Dendritic cell treated with granulocyte-macrophage colony-stimulating factor and Interleukin-4, amounts not matched to agents 40 ng/mL and 50 ng/mL, for 4 days (primary cell): Measurements from ENCODE around the gene VWA5A.

Experiments used
- H3K27ac Mint-ChIP-seq: one replicate; pipeline ENCODE4 v1.8.0; 2022; ENCODE audit warnings: mild to moderate bottlenecking, mixed read lengths
- H3K27me3 Mint-ChIP-seq: one replicate; pipeline ENCODE4 v1.8.0; 2022; ENCODE audit warnings: mild to moderate bottlenecking, mixed read lengths
- H3K36me3 Mint-ChIP-seq: one replicate; pipeline ENCODE4 v1.8.0; 2022; ENCODE audit warnings: low read depth, mixed read lengths
- H3K4me1 Mint-ChIP-seq: one replicate; pipeline ENCODE4 v1.8.0; 2022; ENCODE audit warnings: low read depth, mixed read lengths
- H3K4me3 Mint-ChIP-seq: one replicate; pipeline ENCODE4 v1.8.0; 2022; ENCODE audit warnings: mild to moderate bottlenecking, moderate library complexity, mixed read lengths
- H3K9me3 Mint-ChIP-seq: one replicate; pipeline ENCODE4 v1.8.0; 2022; ENCODE audit warnings: mixed read lengths
- intact Hi-C: fragments of 100-400 bp; cut with micrococcal nuclease; formaldehyde crosslinking; loops from one replicate; pipeline ENCODE4 v1.15.0; 2022

Gene VWA5A

GRCh38 chr11:124079631-124080326 lies 35.5 kb upstream of the VWA5A start:
- Mint-ChIP-seq H3K4me3 (no peak overlapping the region), H3K27ac (no peak overlapping the region), H3K36me3 (no peaks in the 10 kb centered on the region), H3K9me3 (no peaks in the 10 kb centered on the region), H3K4me1 (peaks cover 19% of the 10 kb centered on the region), H3K27me3 (peaks cover 12% of the 10 kb centered on the region)
- intact Hi-C loops, result no loop called here

DNA sequence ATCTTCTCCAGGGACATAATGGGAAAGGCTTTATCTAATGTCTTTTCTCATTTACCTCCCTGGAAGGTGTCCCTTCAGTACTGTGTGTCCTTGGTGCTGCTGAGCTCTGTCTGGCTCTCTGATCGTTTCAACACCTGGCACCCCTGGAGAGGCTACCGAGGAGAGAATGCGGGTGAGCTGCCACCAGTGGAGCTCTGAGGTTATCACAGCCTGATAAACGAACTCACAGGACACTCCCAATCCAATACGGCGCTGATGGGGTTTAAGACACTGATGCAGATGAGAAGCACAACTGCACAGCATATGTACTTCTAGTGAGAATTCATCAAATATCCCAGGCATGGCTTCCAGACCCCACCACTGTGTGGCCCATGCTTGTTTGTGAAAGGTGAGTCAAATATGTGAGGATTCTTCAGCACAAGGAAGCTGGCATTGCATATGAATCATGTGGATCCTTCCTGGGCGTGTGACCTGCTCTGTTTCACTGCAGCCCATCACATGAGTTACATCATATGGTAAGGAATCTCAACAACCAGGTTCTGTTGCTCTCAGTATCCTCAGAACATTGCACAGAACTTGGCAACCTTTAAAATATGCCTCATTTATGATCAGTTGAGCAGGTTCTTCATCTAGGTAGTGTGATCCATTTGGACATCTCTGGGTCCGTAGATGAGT lies 34.8 kb upstream of the VWA5A start:
- Mint-ChIP-seq H3K27ac (no peak overlapping the region), H3K4me1 (peaks cover 14% of the 10 kb centered on the region), H3K9me3 (no peaks in the 10 kb centered on the region), H3K36me3 (no peaks in the 10 kb centered on the region), H3K27me3 (peaks cover 13% of the 10 kb centered on the region), H3K4me3 (no peak overlapping the region)
- intact Hi-C loops, result no loop called here

DNA sequence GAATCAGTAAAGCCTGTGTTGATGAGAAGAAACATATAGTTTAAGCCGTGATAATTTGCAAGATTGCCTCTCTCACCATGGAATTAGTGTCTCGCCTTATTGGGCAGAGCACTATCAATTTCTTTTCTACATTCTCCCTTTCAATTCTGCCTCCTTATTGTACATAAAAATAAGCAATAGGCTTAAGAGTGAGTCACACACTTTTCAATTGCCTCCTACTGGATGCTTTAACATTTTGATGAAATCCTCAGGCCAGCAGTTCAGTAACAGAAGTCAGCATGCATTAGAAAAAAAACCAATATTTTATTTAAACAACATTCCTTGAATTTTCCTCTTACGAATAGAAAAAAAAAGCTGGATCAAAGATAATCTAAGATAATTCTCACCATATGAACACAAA lies 33.8 kb upstream of the VWA5A start:
- no peak overlapping the region for H3K4me3 Mint-ChIP-seq
- peaks cover 7% of the 10 kb centered on the region for H3K27me3 Mint-ChIP-seq
- no peak overlapping the region for H3K27ac Mint-ChIP-seq
- peaks cover 3% of the 10 kb centered on the region for H3K4me1 Mint-ChIP-seq
- intact Hi-C loops, result no loop called here
- H3K9me3 Mint-ChIP-seq, result no peaks in the 10 kb centered on the region
- no peaks in the 10 kb centered on the region for H3K36me3 Mint-ChIP-seq

DNA sequence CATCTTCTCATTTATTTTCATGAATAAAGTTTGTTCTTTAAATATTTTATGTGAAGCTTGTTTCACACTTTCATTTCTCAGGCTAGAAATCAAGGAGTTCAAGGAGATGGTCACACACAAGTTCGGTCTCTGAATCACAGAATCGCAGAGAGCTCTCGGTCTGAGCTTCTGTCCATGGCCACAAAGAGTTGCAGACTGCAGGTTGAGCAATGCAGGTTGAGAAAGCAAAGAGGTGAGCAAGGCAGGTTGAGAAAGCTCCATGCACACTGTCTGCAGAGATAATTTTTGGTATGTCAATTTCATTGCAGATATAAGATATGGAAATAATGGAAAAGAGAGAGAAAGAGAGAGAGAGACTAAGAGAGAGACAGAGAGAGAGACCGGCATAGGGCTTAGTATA lies 32.9 kb upstream of the VWA5A start:
- no peak overlapping the region for H3K4me3 Mint-ChIP-seq
- H3K9me3 Mint-ChIP-seq, result no peaks in the 10 kb centered on the region
- no peaks in the 10 kb centered on the region for H3K36me3 Mint-ChIP-seq
- intact Hi-C loops, result no loop called here
- H3K4me1 Mint-ChIP-seq, result no peaks in the 10 kb centered on the region
- H3K27ac Mint-ChIP-seq, result no peak overlapping the region
- H3K27me3 Mint-ChIP-seq, result peaks cover 6% of the 10 kb centered on the region

DNA sequence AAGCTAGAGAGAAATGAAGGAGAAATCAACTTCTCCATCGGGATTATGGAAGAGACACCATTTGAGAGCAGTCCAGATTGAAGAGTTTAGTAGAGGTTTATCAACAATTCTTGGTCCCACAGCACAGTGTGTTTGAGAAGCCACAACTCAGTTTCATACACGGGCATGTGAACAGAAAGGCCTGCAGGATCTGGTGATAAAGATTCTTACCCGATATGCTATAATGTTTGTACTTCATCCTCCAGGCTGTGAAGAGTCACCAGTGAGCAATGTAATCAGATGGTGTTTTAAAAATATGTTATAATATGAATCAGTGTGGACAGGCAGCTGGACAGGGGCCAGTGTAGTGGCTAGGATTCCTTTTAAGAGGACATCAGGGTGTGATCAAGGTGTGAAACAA lies 29.7 kb upstream of the VWA5A start:
- H3K9me3 Mint-ChIP-seq, result no peaks in the 10 kb centered on the region
- intact Hi-C loops, result no loop called here
- no peaks in the 10 kb centered on the region for H3K36me3 Mint-ChIP-seq
- H3K27ac Mint-ChIP-seq, result no peak overlapping the region
- peaks cover 7% of the 10 kb centered on the region for H3K27me3 Mint-ChIP-seq
- H3K4me1 Mint-ChIP-seq, result no peaks in the 10 kb centered on the region
- no peak overlapping the region for H3K4me3 Mint-ChIP-seq

GRCh38 chr11:124085997-124086846 lies 29.0 kb upstream of the VWA5A start:
- H3K4me3 Mint-ChIP-seq, result no peak overlapping the region
- H3K27me3 Mint-ChIP-seq, result peaks cover 7% of the 10 kb centered on the region
- intact Hi-C loops, result no loop called here
- H3K9me3 Mint-ChIP-seq, result no peaks in the 10 kb centered on the region
- no peaks in the 10 kb centered on the region for H3K36me3 Mint-ChIP-seq
- no peak overlapping the region for H3K27ac Mint-ChIP-seq
- H3K4me1 Mint-ChIP-seq, result no peaks in the 10 kb centered on the region

DNA sequence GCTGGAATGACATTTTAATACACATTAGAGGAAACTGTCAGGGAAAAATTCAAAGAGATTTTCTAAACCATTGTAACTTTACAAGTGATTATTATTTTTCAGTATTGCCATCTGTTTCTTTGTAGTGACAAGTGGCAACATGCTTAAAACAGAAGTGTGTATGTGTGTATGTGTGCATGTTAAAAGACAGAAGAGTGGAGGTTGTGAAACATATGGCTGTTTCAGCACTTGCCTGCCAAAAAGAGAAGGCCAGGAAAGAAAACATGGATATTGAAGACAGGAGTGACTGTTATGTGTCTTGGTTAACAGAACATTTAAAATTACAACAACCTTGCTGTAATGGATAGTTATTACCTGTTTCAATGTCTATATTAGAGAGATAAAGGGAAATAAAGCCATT lies 24.3 kb upstream of the VWA5A start:
- H3K27ac Mint-ChIP-seq, result no peak overlapping the region
- H3K36me3 Mint-ChIP-seq, result no peaks in the 10 kb centered on the region
- peaks cover 8% of the 10 kb centered on the region for H3K27me3 Mint-ChIP-seq
- no peaks in the 10 kb centered on the region for H3K9me3 Mint-ChIP-seq
- no peaks in the 10 kb centered on the region for H3K4me1 Mint-ChIP-seq
- H3K4me3 Mint-ChIP-seq, result no peak overlapping the region
- intact Hi-C loops, result no loop called here

DNA sequence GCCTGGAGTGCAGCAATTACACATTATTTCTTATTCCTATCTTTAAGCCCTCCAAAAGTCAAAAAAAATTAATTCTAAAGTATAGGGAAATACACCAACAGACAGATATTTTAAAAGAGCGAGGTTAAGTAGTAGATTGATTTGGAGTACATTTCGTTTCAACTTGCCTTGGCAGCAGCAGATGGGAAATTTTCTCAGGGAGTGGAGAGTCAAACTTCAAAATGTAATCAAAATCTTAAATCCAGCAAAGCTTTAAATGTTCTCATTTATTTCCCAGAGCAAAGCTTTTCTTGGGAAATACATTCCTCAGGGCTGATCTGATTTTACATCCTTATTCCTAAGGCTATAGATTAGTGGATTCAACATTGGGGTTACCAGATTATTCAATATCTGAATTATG lies 21.9 kb upstream of the VWA5A start:
- H3K4me1 Mint-ChIP-seq, result no peaks in the 10 kb centered on the region
- no peaks in the 10 kb centered on the region for H3K36me3 Mint-ChIP-seq
- H3K4me3 Mint-ChIP-seq, result no peak overlapping the region
- H3K27me3 Mint-ChIP-seq, result peaks cover 6% of the 10 kb centered on the region
- H3K27ac Mint-ChIP-seq, result no peak overlapping the region
- H3K9me3 Mint-ChIP-seq, result no peaks in the 10 kb centered on the region
- intact Hi-C loops, result no loop called here

DNA sequence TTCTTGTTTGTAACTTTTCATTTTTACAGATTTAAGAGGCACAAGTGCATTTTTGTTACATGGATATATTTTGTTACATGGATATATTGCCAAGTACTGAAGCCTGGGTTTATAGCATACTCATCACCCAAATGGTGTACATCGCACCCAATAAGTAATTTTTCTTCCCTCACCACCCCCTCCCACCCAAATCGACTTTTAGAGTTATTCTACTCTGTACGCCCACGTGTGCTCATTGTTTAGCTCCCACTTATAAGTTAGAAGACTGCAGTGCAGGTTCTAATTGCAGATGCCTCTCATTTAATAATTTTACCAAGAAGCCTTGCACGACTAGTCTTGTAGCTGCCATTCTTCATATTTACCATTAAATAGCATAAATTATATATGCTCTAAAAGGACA lies 20.5 kb upstream of the VWA5A start:
- Mint-ChIP-seq H3K36me3 (no peaks in the 10 kb centered on the region), H3K27ac (no peak overlapping the region), H3K9me3 (no peaks in the 10 kb centered on the region), H3K4me3 (no peak overlapping the region), H3K4me1 (no peaks in the 10 kb centered on the region), H3K27me3 (peaks cover 6% of the 10 kb centered on the region)
- intact Hi-C loops, result no loop called here

DNA sequence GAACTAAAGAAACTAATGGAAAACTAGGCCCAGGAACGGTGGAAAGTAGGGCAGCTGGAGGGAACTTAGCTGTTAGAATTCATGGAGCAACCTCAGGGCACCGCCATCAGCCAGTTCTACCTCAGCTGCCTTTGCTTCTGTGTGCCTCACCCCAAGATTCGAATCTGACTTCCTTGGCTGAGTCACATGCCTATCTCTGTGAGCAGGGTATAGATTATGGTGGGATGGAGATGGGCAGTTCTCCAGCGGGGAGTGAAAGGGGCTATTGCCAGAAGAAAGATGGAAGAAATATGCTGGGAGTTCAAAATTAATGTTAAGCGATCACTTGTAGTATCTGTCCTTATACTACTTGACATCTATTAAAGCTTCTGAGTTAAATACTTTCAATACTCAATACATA lies 18.9 kb upstream of the VWA5A start:
- intact Hi-C loops, result no loop called here
- Mint-ChIP-seq H3K27me3 (peaks cover 7% of the 10 kb centered on the region), H3K4me1 (peaks cover 7% of the 10 kb centered on the region), H3K9me3 (no peaks in the 10 kb centered on the region), H3K36me3 (no peaks in the 10 kb centered on the region), H3K27ac (no peak overlapping the region), H3K4me3 (no peak overlapping the region)

DNA sequence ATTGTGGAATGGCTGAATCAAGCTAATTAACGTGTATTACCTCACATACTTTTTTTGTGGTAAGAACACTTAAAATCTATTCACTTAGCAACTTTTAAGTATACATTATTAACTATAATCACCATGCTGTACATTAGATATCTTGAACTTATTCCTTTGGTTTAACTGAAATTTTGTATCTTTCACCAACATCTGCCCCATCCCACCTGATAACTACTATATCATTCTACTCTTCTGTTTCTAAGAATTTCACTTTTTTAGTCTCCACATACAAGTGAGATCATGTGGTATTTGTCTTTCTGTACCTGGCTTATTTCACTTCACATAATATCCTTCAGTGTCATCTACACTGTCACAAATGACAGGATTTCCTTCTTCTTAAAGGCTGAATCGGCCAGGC lies 17.1 kb upstream of the VWA5A start:
- no peaks in the 10 kb centered on the region for H3K36me3 Mint-ChIP-seq

DNA sequence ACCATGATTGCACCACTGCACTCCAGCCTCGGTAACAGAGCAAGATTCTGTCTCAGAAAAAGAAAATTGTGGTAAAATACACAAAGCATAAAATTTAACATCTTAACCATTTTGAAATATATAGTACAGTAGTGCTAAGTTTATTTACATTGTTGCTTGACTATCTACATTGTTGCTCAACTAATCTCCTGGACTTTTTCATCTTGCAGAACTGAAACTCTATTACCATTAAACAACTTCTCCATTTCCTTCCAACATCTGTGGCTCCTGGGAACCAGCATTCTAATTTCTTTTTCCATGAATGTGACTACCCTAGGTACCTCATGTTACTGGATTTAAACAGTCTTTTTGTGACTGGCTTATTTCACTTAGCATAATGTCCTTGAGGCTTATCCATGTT lies 13.5 kb upstream of the VWA5A start:
- no peak overlapping the region for H3K27ac Mint-ChIP-seq
- intact Hi-C loops, result no loop called here
- H3K27me3 Mint-ChIP-seq, result peaks cover 13% of the 10 kb centered on the region
- no peak overlapping the region for H3K4me3 Mint-ChIP-seq
- H3K36me3 Mint-ChIP-seq, result no peaks in the 10 kb centered on the region
- H3K9me3 Mint-ChIP-seq, result no peaks in the 10 kb centered on the region
- peaks cover 20% of the 10 kb centered on the region for H3K4me1 Mint-ChIP-seq

More for the DNA sequence above, 17.1 kb upstream of the VWA5A start:
- peaks cover 20% of the 10 kb centered on the region for H3K4me1 Mint-ChIP-seq
- intact Hi-C loops, result no loop called here
- H3K4me3 Mint-ChIP-seq, result no peak overlapping the region
- H3K27me3 Mint-ChIP-seq, result peaks cover 5% of the 10 kb centered on the region
- no peak overlapping the region for H3K27ac Mint-ChIP-seq
- H3K9me3 Mint-ChIP-seq, result no peaks in the 10 kb centered on the region

GRCh38 chr11:124108156-124108555 lies 7.1 kb upstream of the VWA5A start:
- H3K27ac Mint-ChIP-seq, result no peak overlapping the region
- no peaks in the 10 kb centered on the region for H3K36me3 Mint-ChIP-seq
- H3K4me1 Mint-ChIP-seq, result peaks cover 17% of the 10 kb centered on the region
- peaks cover 13% of the 10 kb centered on the region for H3K27me3 Mint-ChIP-seq
- no peaks in the 10 kb centered on the region for H3K9me3 Mint-ChIP-seq
- no peak overlapping the region for H3K4me3 Mint-ChIP-seq
- intact Hi-C loops, result loop anchor here (5.0 kb wide), 2 partner anchors 36 to 89 kb away; no protein-coding TSS in a partner anchor

DNA sequence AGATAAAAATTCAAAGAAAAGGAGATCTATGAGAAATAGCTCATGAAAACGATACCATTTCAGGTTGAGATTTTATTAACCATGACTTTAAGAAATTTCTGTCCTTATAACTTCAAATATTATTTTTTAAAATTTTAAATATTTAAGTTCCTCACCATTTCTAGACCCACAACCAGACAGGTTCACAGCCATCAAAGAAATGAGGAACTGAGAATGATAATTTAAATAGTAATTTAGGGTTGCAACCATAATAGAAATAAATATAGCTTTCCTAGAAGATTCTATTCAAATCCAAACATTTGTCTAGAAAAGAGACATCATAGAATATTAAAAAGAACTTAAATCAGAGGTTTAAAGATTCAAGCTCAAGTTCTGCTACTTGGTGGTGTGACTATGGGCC lies 5.9 kb upstream of the VWA5A start:
- no peaks in the 10 kb centered on the region for H3K36me3 Mint-ChIP-seq
- peaks cover 23% of the 10 kb centered on the region for H3K4me1 Mint-ChIP-seq
- peaks cover 7% of the 10 kb centered on the region for H3K27me3 Mint-ChIP-seq
- H3K9me3 Mint-ChIP-seq, result no peaks in the 10 kb centered on the region
- no peak overlapping the region for H3K27ac Mint-ChIP-seq
- intact Hi-C loops, result loop anchor here (5.0 kb wide), 2 partner anchors 37 to 88 kb away; no protein-coding TSS in a partner anchor
- no peak overlapping the region for H3K4me3 Mint-ChIP-seq
